MCF 10A (cell line): Measurements from ENCODE around the gene COA6. TPM values are rescaled to one million over a fixed set of nuclear protein-coding genes. Genes with fewer than 3 reads are reported as not detected.

Source experiments
- BruUV-seq: library from RNA; stranded (reverse); fragments of 400-500 nt; replicated peaks from 2 replicates; lab custom pipeline; 2021; lab: Mats Ljungman, UMichigan
- CTCF ChIA-PET: fragments of 300-600 bp; sonication (Branson Sonifier 250); formaldehyde crosslinking; extraction: SDS; loops from one replicate; lab custom pipeline; 2021; ENCODE audit warnings: antibody characterized with exemption, inconsistent platforms; lab: Yijun Ruan, JAX
- POLR2A ChIA-PET: fragments of 300-600, 350-650 bp; sonication (Branson Sonifier 250); formaldehyde crosslinking; extraction: SDS; loops from one replicate; lab custom pipeline; 2020; ENCODE audit warnings: antibody characterized with exemption, inconsistent platforms; lab: Yijun Ruan, JAX
- DNase-seq: peaks from one replicate; pipeline ENCODE4 v3.0.0-alpha.2; 2018; ENCODE audit not compliant: unreplicated experiment
- H3K27ac Mint-ChIP-seq: one replicate; pipeline ENCODE4 v1.8.0; 2022; ENCODE audit warnings: mild to moderate bottlenecking, low read depth, mixed read lengths; ENCODE audit not compliant: unreplicated experiment
- H3K27me3 Mint-ChIP-seq: one replicate; pipeline ENCODE4 v1.8.0; 2022; ENCODE audit warnings: mixed read lengths; ENCODE audit not compliant: insufficient read depth, unreplicated experiment
- H3K36me3 Mint-ChIP-seq: one replicate; pipeline ENCODE4 v1.8.0; 2022; ENCODE audit warnings: mild to moderate bottlenecking, moderate library complexity, mixed read lengths; ENCODE audit not compliant: insufficient read depth, unreplicated experiment
- H3K4me1 Mint-ChIP-seq: one replicate; pipeline ENCODE4 v1.8.0; 2022; ENCODE audit warnings: mixed read lengths; ENCODE audit not compliant: insufficient read depth, unreplicated experiment
- H3K4me3 Mint-ChIP-seq: one replicate; pipeline ENCODE4 v1.8.0; 2022; ENCODE audit warnings: mild to moderate bottlenecking, moderate library complexity, mixed read lengths; ENCODE audit not compliant: unreplicated experiment
- H3K9me3 Mint-ChIP-seq: one replicate; pipeline ENCODE4 v1.8.0; 2022; ENCODE audit warnings: mixed read lengths; ENCODE audit not compliant: unreplicated experiment
- intact Hi-C: fragments of 100-400 bp; cut with micrococcal nuclease; formaldehyde crosslinking; loops from 2 replicates; pipeline ENCODE4 v1.14.1; 2022
- total RNA-seq: library from RNA; stranded (reverse); gene quantifications from 2 replicates; pipeline ENCODE4 v1.2.3, GENCODE V29; 2022
- TF ChIP-seq, protein P1 (sequence below): fragments of 200-600 bp; IDR thresholded peaks from one replicate; pipeline ENCODE4 v1.8.0; 2022; ENCODE audit warnings: antibody characterized with exemption, mild to moderate bottlenecking; ENCODE audit not compliant: unreplicated experiment

Gene COA6
- total RNA-seq, 1 experiment from 2014 or later, result 115 TPM

DNA sequence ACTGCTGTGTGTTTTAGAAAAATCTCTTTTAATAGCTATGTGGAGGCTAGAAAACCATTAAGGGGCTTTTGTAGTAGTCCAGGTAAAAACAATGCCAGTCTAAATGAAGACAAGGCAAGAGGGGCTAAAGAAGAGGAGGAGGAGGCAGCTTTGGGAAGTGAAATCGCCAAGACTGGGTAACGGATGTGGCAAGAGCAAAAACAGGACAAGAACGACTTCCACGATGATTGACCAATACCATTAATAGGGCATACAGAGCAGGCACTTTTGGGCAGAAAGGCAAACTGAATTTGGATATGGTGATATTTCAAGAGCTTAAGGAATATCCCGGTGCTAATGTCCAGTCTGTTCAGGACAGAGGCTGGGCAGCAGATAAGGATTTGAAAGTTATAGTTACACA lies 22.0 kb downstream of the COA6 start:
- Mint-ChIP-seq H3K4me1 (peaks cover 10% of the 10 kb centered on the region), H3K4me3 (no peak overlapping the region), H3K36me3 (peaks cover 61% of the 10 kb centered on the region), H3K9me3 (no peaks in the 10 kb centered on the region), H3K27ac (peak overlapping the region; percentile 6), H3K27me3 (no peaks in the 10 kb centered on the region)
- POLR2A ChIA-PET, result interaction anchor here (1.2 to 2.0 kb wide), 3 partner anchors 10 to 22 kb away, joined by 4 to 16 read pairs (median 5); partner anchors contain the start of gene COA6
- no peak for DNase-seq
- CTCF ChIA-PET, result interaction anchor here (0.8 to 1.0 kb wide), 3 partner anchors 14 to 104 kb away, joined by 3 to 5 read pairs (median 3); no protein-coding TSS in a partner anchor
- intact Hi-C loops, result no loop called here
- TF ChIP-seq, protein P1, sequence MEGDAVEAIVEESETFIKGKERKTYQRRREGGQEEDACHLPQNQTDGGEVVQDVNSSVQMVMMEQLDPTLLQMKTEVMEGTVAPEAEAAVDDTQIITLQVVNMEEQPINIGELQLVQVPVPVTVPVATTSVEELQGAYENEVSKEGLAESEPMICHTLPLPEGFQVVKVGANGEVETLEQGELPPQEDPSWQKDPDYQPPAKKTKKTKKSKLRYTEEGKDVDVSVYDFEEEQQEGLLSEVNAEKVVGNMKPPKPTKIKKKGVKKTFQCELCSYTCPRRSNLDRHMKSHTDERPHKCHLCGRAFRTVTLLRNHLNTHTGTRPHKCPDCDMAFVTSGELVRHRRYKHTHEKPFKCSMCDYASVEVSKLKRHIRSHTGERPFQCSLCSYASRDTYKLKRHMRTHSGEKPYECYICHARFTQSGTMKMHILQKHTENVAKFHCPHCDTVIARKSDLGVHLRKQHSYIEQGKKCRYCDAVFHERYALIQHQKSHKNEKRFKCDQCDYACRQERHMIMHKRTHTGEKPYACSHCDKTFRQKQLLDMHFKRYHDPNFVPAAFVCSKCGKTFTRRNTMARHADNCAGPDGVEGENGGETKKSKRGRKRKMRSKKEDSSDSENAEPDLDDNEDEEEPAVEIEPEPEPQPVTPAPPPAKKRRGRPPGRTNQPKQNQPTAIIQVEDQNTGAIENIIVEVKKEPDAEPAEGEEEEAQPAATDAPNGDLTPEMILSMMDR, result no peak
- no TSS peak for BruUV-seq

DNA sequence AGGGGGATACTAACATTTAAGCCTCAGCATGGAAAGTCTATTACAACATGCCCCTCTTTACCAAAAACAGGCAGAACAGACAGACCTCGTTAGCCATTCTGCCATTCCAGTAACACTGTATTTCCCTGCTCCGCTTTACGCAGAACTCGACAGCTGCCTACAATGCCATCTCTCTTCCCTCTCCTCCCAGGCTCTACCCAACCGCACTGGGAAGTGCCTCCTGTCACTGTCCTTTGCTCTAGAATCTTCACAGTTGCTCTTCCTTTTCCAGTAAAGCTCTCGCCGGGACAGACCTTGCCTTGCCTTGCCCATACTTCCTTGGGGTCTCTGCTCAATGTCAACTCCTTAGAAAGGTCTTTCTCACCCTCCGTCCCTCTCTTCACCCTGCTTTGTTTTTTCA lies 22.8 kb downstream of the COA6 start:
- H3K9me3 Mint-ChIP-seq, result no peaks in the 10 kb centered on the region
- no peak for DNase-seq
- intact Hi-C loops, result no loop called here
- peaks cover 17% of the 10 kb centered on the region for H3K4me1 Mint-ChIP-seq
- ChIA-PET POLR2A (interaction anchor here (1.2 to 2.0 kb wide), 3 partner anchors 10 to 22 kb away, joined by 4 to 16 read pairs (median 5); partner anchors contain the start of gene COA6), CTCF (interaction anchor here (0.8 to 1.0 kb wide), 2 partner anchors 13 to 104 kb away, joined by 3 read pairs; no protein-coding TSS in a partner anchor)
- no peaks in the 10 kb centered on the region for H3K27me3 Mint-ChIP-seq
- TF ChIP-seq, protein P1, result no peak
- no peak overlapping the region for H3K4me3 Mint-ChIP-seq
- peaks cover 58% of the 10 kb centered on the region for H3K36me3 Mint-ChIP-seq
- BruUV-seq, result no TSS peak
- H3K27ac Mint-ChIP-seq, result no peak overlapping the region

DNA sequence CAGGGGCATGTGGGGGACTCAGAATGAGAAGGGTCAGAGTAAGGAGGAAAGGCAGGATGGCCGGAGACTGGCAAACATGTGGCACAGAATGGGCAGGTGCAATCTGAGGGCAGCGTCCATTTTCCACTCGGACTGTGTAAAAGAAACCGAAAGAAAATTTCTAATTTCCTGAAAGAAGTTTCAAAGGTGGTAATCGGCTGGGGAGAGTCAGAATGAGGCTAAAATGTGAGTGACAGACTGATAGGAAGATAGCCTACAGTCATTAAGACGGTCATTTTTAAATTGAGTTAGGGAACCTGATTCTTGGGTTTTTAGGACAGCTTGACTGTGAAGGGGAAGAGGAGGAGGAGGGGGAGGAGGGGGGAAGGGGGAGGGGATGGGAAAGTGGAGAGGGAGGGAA lies 23.6 kb downstream of the COA6 start:
- BruUV-seq, result no TSS peak
- peaks cover 50% of the 10 kb centered on the region for H3K36me3 Mint-ChIP-seq
- H3K27ac Mint-ChIP-seq, result no peak overlapping the region
- CTCF ChIA-PET, result no interaction called here
- H3K9me3 Mint-ChIP-seq, result no peaks in the 10 kb centered on the region
- no peaks in the 10 kb centered on the region for H3K27me3 Mint-ChIP-seq
- H3K4me3 Mint-ChIP-seq, result no peak overlapping the region
- H3K4me1 Mint-ChIP-seq, result peaks cover 19% of the 10 kb centered on the region
- intact Hi-C loops, result no loop called here
- no peak for DNase-seq
- TF ChIP-seq, protein P1, result no peak
- POLR2A ChIA-PET, result no interaction called here

DNA sequence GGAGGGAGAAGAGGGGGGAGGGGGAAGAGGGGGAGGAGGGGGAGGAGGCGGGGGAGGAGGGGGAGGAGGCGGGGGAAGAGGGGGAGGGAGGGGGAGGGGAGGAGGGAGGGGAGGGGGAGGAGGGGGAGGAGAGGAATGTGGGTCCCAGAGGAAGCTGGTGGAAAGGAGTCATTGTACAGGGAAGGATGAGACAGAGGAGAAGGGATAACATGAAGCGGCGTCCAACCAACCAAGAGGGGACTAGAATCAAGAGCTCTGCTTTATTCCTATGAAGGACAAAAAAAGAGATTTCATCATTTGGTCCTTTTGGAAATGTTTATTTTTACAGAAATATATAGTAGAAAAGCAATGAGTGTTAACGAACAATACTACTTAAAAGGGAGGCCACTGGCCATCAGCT lies 24.5 kb downstream of the COA6 start:
- intact Hi-C loops, result no loop called here
- TF ChIP-seq, protein P1, result no peak
- Mint-ChIP-seq H3K4me3 (no peak overlapping the region), H3K9me3 (no peaks in the 10 kb centered on the region), H3K27me3 (no peaks in the 10 kb centered on the region), H3K27ac (no peak overlapping the region), H3K36me3 (peaks cover 41% of the 10 kb centered on the region), H3K4me1 (peaks cover 20% of the 10 kb centered on the region)
- POLR2A ChIA-PET, result interaction anchor here (0.6 to 2.5 kb wide), 9 partner anchors 10 to 923 kb away, joined by 3 to 36 read pairs (median 4); partner anchors contain the start of gene COA6
- no TSS peak for BruUV-seq
- CTCF ChIA-PET, result interaction anchor here (0.6 to 0.7 kb wide), 3 partner anchors 18 to 370 kb away, joined by 3 read pairs; no protein-coding TSS in a partner anchor
- DNase-seq, result no peak
